GM12875 (cell line): ENCODE data around the gene F2RL1.

ENCODE experiments used
- H3K4me3 ChIP-seq: one replicate; pipeline ENCODE4 v1.5.1; 2011; ENCODE audit warnings: low read depth, low read length, control low read depth
- TF ChIP-seq, protein P1 (sequence below): IDR thresholded peaks from 2 replicates; pipeline ENCODE4 v1.5.1; 2011; ENCODE audit warnings: low read depth, mild to moderate bottlenecking, control low read depth, inconsistent platforms, low read length, moderate library complexity, borderline replicate concordance; ENCODE audit not compliant: insufficient read depth

The F2RL1 gene

DNA sequence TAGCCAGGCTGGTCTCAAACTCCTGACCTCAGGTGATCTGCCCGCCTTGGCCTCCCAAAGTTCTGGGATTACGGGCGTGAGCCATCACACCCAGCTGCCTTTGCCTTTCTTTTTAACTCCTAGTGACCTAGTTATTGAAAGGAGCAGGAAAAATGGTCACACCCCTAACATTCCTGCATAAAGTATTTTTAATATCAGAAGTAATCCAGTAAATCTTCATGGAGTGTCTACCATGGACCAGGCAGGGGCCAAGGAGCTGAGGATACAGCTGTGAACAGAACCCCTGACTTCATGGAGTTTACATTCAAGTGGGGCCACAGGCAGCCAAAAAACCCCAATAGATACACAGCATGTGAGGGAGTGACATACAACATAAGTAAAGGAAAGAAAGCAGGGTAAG is 18.3 kb upstream of the F2RL1 start:
- TF ChIP-seq, protein P1, sequence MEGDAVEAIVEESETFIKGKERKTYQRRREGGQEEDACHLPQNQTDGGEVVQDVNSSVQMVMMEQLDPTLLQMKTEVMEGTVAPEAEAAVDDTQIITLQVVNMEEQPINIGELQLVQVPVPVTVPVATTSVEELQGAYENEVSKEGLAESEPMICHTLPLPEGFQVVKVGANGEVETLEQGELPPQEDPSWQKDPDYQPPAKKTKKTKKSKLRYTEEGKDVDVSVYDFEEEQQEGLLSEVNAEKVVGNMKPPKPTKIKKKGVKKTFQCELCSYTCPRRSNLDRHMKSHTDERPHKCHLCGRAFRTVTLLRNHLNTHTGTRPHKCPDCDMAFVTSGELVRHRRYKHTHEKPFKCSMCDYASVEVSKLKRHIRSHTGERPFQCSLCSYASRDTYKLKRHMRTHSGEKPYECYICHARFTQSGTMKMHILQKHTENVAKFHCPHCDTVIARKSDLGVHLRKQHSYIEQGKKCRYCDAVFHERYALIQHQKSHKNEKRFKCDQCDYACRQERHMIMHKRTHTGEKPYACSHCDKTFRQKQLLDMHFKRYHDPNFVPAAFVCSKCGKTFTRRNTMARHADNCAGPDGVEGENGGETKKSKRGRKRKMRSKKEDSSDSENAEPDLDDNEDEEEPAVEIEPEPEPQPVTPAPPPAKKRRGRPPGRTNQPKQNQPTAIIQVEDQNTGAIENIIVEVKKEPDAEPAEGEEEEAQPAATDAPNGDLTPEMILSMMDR: no peak

DNA sequence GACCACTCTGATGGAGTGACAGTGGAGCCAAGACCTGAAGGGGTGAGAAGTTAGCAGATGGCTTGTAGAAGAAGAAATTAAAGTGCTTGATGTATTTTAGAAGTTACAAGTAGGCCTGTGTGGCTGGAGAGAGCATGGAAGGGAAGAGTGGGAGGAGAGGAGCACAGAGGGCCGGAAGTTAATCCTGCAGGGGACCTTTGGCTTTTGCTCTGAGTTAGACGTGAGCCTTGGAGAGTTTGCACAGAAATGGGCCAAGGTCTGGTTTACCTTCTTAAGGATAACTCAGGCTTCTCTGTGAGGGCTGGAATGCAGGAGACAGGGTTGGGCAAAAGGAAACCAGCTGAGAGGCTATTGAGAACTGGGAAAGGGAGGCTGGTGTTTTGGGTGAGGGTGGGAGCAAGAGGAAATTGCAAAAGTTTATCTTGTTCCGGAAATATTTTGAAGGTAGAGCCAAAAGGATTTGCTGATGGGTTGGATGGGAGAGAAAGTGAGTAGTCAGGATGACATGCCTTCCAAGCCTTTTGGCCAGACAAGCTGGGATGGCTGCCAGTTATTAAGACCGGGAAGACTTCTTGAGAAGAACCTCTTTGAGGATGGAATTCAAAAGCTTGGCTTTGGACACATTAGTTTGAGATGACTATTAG is 17.5 kb upstream of the F2RL1 start:
- H3K4me3 ChIP-seq: no peak overlapping the region
- TF ChIP-seq, protein P1: no peak

More for the DNA sequence above, 18.3 kb upstream of the F2RL1 start:
- H3K4me3 ChIP-seq: no peak overlapping the region

DNA sequence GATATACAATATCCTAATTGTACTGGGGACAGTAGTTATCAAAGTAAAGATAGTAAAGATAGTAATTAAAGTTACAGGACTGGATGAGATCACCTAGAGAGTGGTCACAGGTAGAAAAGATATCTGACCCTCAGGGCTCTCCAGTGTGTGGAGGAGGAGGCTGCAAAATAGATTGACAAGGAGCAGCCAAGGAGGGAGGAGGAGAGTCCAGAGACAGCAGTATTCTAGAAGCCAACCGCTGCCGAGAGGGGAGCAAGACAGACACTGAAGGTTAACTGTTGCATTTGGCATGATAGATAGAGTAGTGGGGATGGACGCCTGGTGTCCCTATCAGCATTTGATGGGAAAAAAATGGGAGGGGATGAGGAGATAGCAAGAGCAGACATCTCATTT is 17.0 kb upstream of the F2RL1 start:
- H3K4me3 ChIP-seq: no peak overlapping the region
- TF ChIP-seq, protein P1: no peak

DNA sequence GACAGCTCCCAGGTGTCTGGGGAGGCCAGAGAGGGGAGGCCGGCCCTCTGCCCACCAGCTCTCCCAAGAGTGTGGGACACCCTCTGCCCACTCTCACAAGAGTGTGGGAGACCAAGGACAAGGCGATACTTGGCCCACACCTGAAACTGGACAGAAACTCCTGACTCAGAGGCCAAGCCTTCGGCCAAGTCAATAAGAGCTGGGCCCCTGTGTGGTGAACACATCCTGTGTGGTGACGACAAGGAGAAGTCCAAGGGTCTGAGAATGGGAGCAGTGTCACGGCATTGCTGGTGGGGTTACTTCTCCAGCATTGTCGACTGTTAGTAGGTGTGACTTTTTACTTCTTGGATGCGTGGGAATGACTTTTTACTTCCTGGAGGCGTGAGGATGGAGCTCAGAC is 14.6 kb upstream of the F2RL1 start:
- TF ChIP-seq, protein P1: no peak

DNA sequence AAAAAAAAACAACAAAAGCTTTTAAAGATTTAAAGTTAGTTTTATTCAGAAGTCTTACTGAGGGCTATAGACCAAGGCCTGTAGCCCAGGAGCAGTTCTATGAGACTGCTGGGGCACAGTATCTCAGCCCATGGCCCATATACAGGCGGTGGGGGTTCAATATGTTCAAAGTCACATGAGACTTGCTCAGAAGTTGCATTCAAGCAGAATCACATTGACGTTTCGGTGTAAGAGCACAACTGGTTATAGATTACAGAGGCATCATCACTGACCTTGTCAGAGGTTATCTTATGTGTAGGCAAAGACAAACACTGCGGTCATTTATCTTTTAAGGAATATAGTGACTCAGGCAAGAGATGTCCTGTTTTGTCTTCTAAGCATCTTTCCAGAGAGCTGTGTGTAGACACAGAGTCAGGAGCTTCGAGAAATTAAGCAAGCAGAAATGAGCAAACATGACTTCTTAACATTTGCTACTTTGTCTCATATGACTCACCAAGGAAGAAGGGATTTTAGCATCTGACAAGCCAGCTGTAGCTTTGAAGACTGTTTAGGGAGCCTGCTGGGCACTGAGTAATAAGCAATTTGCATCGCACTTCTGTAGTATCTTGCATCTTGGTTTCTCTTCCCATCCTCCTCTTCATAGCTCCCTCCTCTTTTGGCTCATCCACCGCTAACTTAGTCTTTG is 12.9 kb upstream of the F2RL1 start:
- no peak overlapping the region for H3K4me3 ChIP-seq
- TF ChIP-seq, protein P1: no peak

More for the DNA sequence above, 14.6 kb upstream of the F2RL1 start:
- no peak overlapping the region for H3K4me3 ChIP-seq

DNA sequence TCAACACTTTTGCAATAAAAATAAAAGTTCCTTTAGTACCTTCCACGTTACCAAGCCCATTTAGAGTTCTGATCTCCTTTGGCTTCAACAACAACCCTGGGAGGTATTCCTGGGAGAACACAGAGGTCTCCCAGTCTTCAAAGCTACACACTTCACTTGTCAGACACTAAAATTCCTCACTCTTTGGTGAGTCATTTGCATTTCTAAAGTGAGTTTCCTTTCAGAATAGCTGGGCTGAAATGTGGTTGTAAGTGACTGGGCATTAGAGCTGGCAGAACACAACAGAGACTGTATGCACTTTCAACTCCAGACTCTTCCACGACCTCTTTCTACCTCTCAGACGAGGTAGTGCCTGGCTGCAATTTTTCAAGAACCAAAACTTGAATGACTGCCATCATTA is 11.5 kb upstream of the F2RL1 start:
- H3K4me3 ChIP-seq: no peak overlapping the region
- TF ChIP-seq, protein P1: no peak

DNA sequence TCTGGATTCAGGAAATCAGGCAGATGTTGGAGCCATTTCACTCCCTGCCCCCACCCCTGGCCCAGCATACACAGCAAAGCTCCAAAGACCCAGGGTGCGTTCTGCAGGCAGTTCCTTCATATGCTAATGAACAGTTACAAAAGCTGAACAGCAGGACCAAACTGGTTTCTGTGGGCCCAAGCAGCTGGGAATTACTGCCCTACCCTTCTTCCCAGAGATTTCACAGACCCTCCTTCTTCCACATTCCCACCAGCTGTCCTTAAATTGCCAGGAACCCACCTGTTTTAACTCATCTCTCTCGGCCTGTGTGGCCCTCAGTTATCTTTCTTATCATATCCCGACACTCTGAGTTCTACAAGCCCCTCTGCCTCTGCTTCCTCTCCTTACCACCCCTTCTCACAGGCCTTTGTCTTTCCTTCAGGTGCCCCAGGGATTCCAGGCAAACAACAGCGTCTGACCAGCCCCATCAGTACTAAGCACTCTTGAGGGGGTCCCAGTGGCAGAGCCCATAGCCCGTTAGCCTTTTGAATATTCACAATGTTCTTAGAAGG is 10.6 kb upstream of the F2RL1 start:
- TF ChIP-seq, protein P1: no peak
- no peak overlapping the region for H3K4me3 ChIP-seq
